Occipital lobe (tissue), 3 donors: Measurements from ENCODE around the gene ZNF268. TPM values are rescaled to one million over a fixed set of nuclear protein-coding genes. Genes with fewer than 3 reads are reported as not detected.
"Not testable (repeated sequence)": the region's sequence is repeated elsewhere in the genome, so short reads cannot be mapped to it uniquely, and the experiment has no call there.

Experiments used
- DNase-seq: peaks from one replicate; lab custom pipeline; 2025; lab: John Stamatoyannopoulos, UW
- small RNA-seq: library from RNA; depleted of rRNA; stranded (forward); fragments of <200 nt; gene quantifications from one replicate; pipeline ENCODE3, GENCODE V24; 2014
- total RNA-seq: library from RNA; depleted of rRNA; stranded (reverse); fragments of >200 nt; gene quantifications from one replicate; pipeline ENCODE4 v1.2.3, GENCODE V29; 2014

Gene ZNF268
- total RNA-seq, 1 donor from 2014 or later: 38.7 TPM

DNA sequence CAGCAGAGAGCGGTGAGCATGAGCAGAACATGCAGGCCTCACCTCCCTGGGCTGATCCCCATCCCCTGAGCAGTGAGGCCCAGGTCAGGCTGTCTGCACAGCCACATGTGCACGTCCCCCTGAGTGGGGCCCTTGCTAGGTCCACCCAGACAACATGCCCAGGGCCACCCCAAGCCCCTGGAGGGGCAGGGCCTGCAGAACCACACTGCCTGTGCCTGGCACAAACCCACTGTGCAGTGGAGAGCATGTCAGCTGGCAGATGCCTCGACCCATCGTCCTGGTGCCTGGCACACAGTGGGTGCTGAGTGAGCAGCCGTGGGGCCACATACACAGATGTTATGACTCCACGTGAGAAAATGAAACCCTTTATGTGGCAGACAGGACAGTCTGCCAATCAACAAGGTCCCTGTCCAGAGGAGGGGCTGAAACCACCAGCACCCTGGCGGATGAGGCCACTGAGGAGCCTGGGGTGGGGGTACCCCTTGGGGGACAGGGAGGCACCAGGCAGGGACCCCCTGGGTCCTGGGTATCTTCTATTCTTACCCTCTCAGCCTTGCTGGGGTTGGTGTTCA, 46.1 kb downstream of the ZNF268 start:
- DNase-seq: no peak

- DNase-seq: no peak
Observed at GRCh38 chr12:133231001-133231400, 49.7 kb downstream of the ZNF268 start.

GRCh38 chr12:133233006-133233405, 51.7 kb downstream of the ZNF268 start:
- no peak for DNase-seq

- DNase-seq: no peak
Observed at GRCh38 chr12:133233993-133234564, 52.8 kb downstream of the ZNF268 start.

GRCh38 chr12:133234971-133235370, 53.7 kb downstream of the ZNF268 start:
- no peak for DNase-seq

DNA sequence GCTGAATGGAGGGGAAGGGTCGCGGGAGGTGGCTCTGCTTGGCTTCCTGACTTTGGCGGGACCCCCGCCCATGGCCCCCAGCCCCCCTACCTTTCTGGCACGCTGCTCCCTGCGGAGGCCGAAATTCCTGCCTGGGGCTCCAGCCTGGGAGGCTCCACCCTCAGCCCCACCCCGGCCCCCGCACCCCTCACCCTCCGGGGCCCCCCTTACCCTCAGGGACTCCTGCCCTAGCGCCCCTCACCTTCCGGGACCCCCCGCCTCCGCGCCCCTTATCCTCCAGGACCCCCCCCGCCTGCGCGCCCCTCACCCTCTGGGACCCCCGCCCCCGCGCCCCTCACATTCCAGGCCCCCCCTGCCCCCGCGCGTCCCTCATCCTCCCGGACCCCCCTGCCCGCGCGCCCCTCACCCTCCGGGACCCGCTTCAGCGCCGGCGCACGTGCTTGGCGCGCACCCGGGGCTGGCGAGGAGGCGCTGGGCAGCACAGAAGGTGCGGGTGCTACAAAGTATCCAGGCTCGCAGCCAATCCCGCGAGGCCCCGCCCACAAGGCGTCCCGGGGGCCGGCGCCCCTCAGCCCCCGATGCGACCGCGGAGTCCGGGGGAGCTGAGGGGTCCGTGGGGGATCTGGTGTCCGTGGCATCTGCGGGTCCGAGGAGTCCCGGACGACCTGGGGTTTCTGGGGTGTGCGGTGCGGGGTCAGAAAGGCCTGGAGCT, 54.3 kb downstream of the ZNF268 start, which contains the start of gene ANHX:
ANHX (minus strand) TSS at position 477 of the 712 bp plus-strand sequence. CDS start 1,521 bp downstream, outside the sequence.
- DNase-seq: no peak

- no peak for DNase-seq
Observed at GRCh38 chr12:133236144-133236543, 54.8 kb downstream of the ZNF268 start.

DNA sequence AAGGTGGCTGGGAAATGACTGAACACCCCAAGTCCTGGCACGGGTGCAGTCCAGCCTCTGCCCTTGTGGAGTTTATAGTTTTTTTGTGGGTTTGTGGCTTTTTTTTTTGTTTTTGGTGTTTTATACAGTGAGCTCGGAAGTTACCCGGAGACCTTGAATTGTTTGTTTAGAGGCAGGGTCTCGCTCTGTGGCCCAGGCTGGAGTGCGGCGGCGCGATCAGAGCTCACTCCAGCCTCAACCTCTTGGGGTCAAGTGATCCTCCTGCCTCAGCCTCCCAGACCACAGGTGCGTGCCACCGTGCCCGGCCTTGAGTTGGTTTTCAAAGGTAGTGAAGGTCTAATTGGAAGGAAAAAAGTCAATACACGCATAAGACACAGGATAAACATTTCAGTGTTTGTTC, 55.3 kb downstream of the ZNF268 start:
- DNase-seq: no peak

- no peak for DNase-seq
Observed at GRCh38 chr12:133251732-133252131, 70.4 kb downstream of the ZNF268 start.

GRCh38 chr12:133255833-133256232, 74.5 kb downstream of the ZNF268 start:
- DNase-seq: not testable (repeated sequence)

GRCh38 chr12:133256321-133256720, 75.0 kb downstream of the ZNF268 start:
- no peak for DNase-seq

- no peak for DNase-seq
Observed at GRCh38 chr12:133264173-133264572, 82.9 kb downstream of the ZNF268 start.

Small RNA genes within 50 kb of the gene (small RNA-seq; reads per million reads assigned to genes)
- gene RF00019: not detected
- not detected for gene RNU6-717P

Other genes with a start within 250 kb of the ZNF268 start
- 24.0 TPM for gene ZNF605, start 225.2 kb upstream of the ZNF268 start, total RNA-seq
- 17.8 TPM for gene ZNF26, start 195.1 kb upstream of the ZNF268 start, total RNA-seq
- 152 TPM for gene ZNF84, start 144.0 kb upstream of the ZNF268 start, total RNA-seq
- 51.3 TPM for gene ZNF140, start 100.6 kb upstream of the ZNF268 start, total RNA-seq
- gene ZNF891, start 51.2 kb upstream of the ZNF268 start, total RNA-seq: 9.7 TPM
- 43.7 TPM for gene ZNF10, start 50.9 kb upstream of the ZNF268 start, total RNA-seq
- not detected for gene ANHX, start 54.4 kb downstream of the ZNF268 start, total RNA-seq